HG03066 (cell line): ENCODE measurements around the gene NLN.
"Not testable (repeated sequence)": the region's sequence is repeated elsewhere in the genome, so short reads cannot be mapped to it uniquely, and the experiment has no call there.

Source experiments
- ATAC-seq: cut with Tn5 transposase; IDR thresholded peaks from one replicate; pipeline ENCODE4 v1.9.1; 2021; ENCODE audit warnings: low read depth; ENCODE audit not compliant: unreplicated experiment

NLN gene

GRCh38 chr5:65862384-65862783 is 140.4 kb downstream of the NLN start:
- ATAC-seq = no peak

GRCh38 chr5:65863747-65864146 is 141.7 kb downstream of the NLN start:
- no peak for ATAC-seq

GRCh38 chr5:65866837-65867521 is 145.0 kb downstream of the NLN start:
- no peak for ATAC-seq

GRCh38 chr5:65867542-65868195 is 145.7 kb downstream of the NLN start:
- no peak for ATAC-seq

GRCh38 chr5:65868509-65868908 is 146.5 kb downstream of the NLN start:
- no peak for ATAC-seq

- ATAC-seq = no peak
These were observed 149.2 kb downstream of the NLN start for GRCh38 chr5:65871182-65871581.

- not testable (repeated sequence) for ATAC-seq
These were observed 149.8 kb downstream of the NLN start for GRCh38 chr5:65871776-65872175.

- no peak for ATAC-seq
These were observed 151.3 kb downstream of the NLN start for GRCh38 chr5:65873181-65873750.

GRCh38 chr5:65874241-65874640 is 152.2 kb downstream of the NLN start:
- ATAC-seq = no peak

GRCh38 chr5:65876496-65876895 is 154.5 kb downstream of the NLN start:
- ATAC-seq = no peak

GRCh38 chr5:65876970-65877369 is 155.0 kb downstream of the NLN start:
- no peak for ATAC-seq
